ENCODE measurements around the gene FBXO17. TPM values are rescaled to one million over a fixed set of nuclear protein-coding genes. Genes with fewer than 3 reads are reported as not detected.
"Not testable (repeated sequence)": the region's sequence is repeated elsewhere in the genome, so short reads cannot be mapped to it uniquely, and the experiment has no call there.

The FBXO17 gene
- polyA plus RNA-seq, 2 donors: 5.4 to 6.1 TPM

DNA sequence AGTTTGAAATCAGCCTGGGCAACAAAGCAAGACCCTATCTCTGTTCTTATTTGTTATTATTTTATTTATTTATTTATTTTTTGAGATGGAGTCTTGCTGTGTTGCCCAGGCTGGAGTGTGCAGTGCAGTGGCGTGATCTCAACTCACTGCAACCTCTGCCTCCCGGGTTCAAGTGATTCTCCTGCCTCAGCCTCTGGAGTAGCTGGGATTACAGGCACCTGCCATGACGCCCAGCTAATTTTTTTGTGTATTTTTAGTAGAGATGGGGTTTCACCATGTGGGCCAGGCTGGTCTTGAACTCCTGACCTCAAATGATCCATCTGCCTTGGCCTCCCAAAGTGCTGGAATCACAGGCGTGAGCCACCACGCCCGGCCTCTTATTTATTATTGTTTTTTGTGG lies 12.2 kb upstream of the FBXO17 start:
- not testable (repeated sequence) for H3K27ac ChIP-seq (ENCODE audit: low read depth in 2 of 2, low read length in 1 of 2); H3K36me3 ChIP-seq (ENCODE audit: control insufficient read depth in 2 of 2, insufficient read depth in 2 of 2, low read length in 1 of 2); H3K27me3 ChIP-seq (ENCODE audit: control insufficient read depth in 1 of 2, insufficient read depth in 2 of 2, low read length in 2 of 2); H3K4me1 ChIP-seq (ENCODE audit: control insufficient read depth in 2 of 2, insufficient read depth in 2 of 2, low read length in 1 of 2); H3K9me3 ChIP-seq (ENCODE audit: control insufficient read depth in 2 of 2, insufficient read depth in 1 of 2, low read depth in 1 of 2, low read length in 1 of 2); H3K4me3 ChIP-seq (ENCODE audit: low read depth in 1 of 2, low read length in 2 of 2)
- 86% methylated on average over 6 of the region's 6 CpGs for WGBS, 2 donors

DNA sequence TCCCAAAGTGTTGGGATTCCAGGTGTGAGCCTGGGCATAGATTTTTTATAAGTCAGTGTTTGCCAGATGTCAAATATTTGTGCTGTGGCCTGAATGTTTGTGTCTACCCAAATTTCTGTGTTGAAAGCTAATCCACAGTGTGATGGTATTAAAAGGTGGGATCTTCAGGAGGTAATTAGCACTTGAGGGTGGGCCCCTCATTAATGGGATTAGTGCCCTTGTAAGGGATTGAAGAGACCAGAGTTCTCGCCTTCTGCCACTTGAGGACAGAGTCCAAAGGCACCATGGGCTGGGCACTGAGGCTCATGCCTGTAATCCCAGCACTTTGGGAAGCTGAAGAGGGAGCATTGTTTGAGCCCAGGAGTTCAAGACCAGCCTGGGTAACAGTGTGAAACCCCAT lies 9.7 kb upstream of the FBXO17 start:
- Histone ChIP-seq H3K27ac (ENCODE audit: low read depth in 2 of 2, low read length in 1 of 2) (no peak overlapping the region), H3K4me3 (ENCODE audit: low read depth in 1 of 2, low read length in 2 of 2) (no peak overlapping the region), H3K4me1 (ENCODE audit: control insufficient read depth in 2 of 2, insufficient read depth in 2 of 2, low read length in 1 of 2) (no peaks in the 10 kb centered on the region), H3K36me3 (ENCODE audit: control insufficient read depth in 2 of 2, insufficient read depth in 2 of 2, low read length in 1 of 2) (no peaks in the 10 kb centered on the region), H3K27me3 (ENCODE audit: control insufficient read depth in 1 of 2, insufficient read depth in 2 of 2, low read length in 2 of 2) (no peaks in the 10 kb centered on the region), H3K9me3 (ENCODE audit: control insufficient read depth in 2 of 2, insufficient read depth in 1 of 2, low read depth in 1 of 2, low read length in 1 of 2) (peaks cover 3 to 5% of the 10 kb centered on the region in 2 donors)
- WGBS, 2 donors: 91 to 96% methylated on average over 1 of the region's 1 CpG

DNA sequence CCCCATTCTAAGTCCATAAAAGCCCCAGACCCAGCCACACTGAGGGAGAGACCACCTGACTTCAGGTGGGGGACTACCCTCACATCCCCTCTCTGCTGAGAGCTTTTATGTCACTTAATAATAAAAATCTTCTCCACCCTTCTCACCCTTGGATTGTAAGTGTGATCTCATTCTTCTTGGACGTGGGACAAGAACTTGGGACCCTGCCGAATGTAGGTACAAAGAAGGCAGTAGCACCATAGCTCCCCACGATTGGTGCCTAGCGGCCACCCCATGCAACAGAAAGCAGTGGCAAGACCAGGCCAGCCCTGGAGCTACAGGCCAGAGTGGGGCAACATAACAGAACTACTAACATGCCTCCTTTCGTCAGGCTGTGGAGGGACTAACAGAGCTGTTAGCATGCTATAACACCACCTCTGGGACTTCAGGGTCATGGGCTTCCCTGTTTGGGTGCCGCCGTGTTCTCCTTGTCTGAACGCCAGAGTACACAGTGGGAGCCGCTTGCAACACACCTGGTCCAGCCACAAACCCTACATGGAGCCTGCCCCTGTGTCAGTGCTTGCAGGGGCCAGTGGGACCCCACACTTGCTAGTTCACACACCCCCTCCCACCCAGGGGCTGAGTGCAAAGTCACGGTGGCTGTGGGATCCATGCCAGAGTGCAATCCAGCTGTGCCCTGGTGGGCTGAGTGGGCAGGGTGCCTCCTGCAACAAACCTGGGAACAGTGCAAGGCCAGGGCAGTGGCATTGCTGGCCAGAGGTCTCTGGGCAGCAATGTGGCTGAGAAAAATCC lies 5.2 kb upstream of the FBXO17 start:
- no peak overlapping the region for H3K27ac ChIP-seq (ENCODE audit: low read depth in 2 of 2, low read length in 1 of 2)
- no peaks in the 10 kb centered on the region for H3K36me3 ChIP-seq (ENCODE audit: control insufficient read depth in 2 of 2, insufficient read depth in 2 of 2, low read length in 1 of 2)
- H3K4me1 ChIP-seq (ENCODE audit: control insufficient read depth in 2 of 2, insufficient read depth in 2 of 2, low read length in 1 of 2): peaks cover 0 to 5% of the 10 kb centered on the region in 2 donors
- no peaks in the 10 kb centered on the region for H3K27me3 ChIP-seq (ENCODE audit: control insufficient read depth in 1 of 2, insufficient read depth in 2 of 2, low read length in 2 of 2)
- H3K4me3 ChIP-seq (ENCODE audit: low read depth in 1 of 2, low read length in 2 of 2): no peak overlapping the region
- H3K9me3 ChIP-seq (ENCODE audit: control insufficient read depth in 2 of 2, insufficient read depth in 1 of 2, low read depth in 1 of 2, low read length in 1 of 2): peaks cover 3 to 5% of the 10 kb centered on the region in 2 donors
- 92 to 94% methylated on average over 10 of the region's 10 CpGs for WGBS, 2 donors

DNA sequence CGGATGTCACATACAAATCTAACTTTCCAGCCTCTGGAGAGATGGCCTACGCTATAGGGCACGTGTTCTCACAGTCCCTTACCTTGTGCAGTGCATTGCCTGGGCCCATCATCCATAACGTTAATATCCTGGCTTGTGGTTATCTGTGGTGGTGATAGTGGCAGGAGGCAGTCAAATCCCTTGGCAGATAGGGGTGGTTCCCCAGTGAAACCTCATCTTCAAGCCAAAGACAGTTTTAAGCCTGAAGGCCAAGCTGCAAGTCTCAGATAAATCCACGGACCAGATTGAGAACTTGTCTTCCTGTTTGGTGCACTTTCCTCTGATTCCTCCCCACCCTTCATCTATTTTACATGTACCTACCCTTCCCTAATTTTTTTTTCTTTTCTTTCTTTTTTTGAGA lies 4.3 kb upstream of the FBXO17 start:
- H3K4me1 ChIP-seq (ENCODE audit: control insufficient read depth in 2 of 2, insufficient read depth in 2 of 2, low read length in 1 of 2): peaks cover 0 to 5% of the 10 kb centered on the region in 2 donors
- H3K27me3 ChIP-seq (ENCODE audit: control insufficient read depth in 1 of 2, insufficient read depth in 2 of 2, low read length in 2 of 2): no peaks in the 10 kb centered on the region
- H3K9me3 ChIP-seq (ENCODE audit: control insufficient read depth in 2 of 2, insufficient read depth in 1 of 2, low read depth in 1 of 2, low read length in 1 of 2): peaks cover under 1 to 5% of the 10 kb centered on the region in 2 donors
- no peak overlapping the region for H3K4me3 ChIP-seq (ENCODE audit: low read depth in 1 of 2, low read length in 2 of 2)
- H3K36me3 ChIP-seq (ENCODE audit: control insufficient read depth in 2 of 2, insufficient read depth in 2 of 2, low read length in 1 of 2): no peaks in the 10 kb centered on the region
- 71 to 81% methylated on average over 5 of the region's 5 CpGs for WGBS, 2 donors
- H3K27ac ChIP-seq (ENCODE audit: low read depth in 2 of 2, low read length in 1 of 2): no peak overlapping the region

DNA sequence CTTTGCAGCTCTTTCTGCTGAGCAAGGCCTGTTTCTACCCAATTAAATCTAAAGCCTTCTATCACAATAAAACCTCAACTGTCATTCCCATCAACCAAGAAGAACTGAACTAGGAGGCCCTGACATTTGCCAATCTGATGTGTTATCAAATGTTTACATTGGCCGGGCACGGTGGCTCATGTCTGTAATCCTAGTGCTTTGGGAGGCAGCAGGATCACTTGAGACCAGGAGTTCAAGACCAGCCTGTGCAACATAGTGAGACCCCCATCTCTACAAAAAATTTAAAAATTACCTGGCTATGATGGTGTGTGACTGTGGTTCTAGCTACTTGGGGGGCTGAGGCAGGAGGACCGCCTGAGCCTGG lies 2.8 kb upstream of the FBXO17 start:
- H3K4me3 ChIP-seq (ENCODE audit: low read depth in 1 of 2, low read length in 2 of 2): no peak overlapping the region

DNA sequence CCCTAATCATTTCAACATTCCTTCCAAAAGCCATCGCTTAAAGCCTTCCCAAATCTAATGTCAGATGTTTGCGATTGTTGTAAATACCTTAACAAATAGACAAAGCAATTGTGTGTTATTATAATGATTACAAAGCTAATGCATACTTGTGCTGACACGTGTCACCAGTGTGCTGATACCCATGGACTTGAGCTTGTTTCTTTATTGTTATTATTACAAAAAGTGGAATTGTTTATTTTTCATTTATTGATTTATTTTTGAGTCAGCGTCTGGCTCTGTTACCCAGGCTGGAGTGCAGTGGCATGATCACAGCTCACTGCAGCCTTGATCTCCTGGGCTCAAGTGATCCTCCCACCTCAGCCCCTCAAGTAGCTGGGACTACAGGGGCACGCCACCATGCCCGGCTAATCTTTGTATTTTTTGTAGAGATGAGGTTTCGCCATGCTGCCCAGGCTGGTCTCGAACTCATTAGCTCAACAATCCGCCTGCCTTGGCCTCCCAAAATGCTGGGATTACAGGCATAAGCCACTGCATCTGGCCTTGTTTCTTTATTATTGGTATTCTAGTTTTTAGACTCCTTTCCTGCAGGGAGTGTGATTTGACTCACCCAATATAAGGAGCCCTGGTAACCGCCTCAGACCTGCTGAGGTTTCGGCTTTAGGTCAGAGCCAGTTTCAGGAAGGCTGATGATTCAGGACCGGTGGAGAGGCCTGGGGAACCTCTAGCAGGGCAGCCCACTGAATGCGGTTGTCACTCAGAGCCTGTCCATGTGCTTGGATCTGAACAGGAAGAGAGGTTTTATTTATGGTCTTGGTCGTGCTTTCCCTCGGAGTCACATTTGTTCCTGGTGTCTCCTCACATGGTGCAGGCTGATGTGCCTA lies 2.1 kb upstream of the FBXO17 start:
- Histone ChIP-seq H3K4me1 (ENCODE audit: control insufficient read depth in 2 of 2, insufficient read depth in 2 of 2, low read length in 1 of 2) (peaks cover 0 to 5% of the 10 kb centered on the region in 2 donors), H3K27ac (ENCODE audit: low read depth in 2 of 2, low read length in 1 of 2) (no peak overlapping the region), H3K27me3 (ENCODE audit: control insufficient read depth in 1 of 2, insufficient read depth in 2 of 2, low read length in 2 of 2) (no peaks in the 10 kb centered on the region), H3K4me3 (ENCODE audit: low read depth in 1 of 2, low read length in 2 of 2) (no peak overlapping the region), H3K36me3 (ENCODE audit: control insufficient read depth in 2 of 2, insufficient read depth in 2 of 2, low read length in 1 of 2) (no peaks in the 10 kb centered on the region), H3K9me3 (ENCODE audit: control insufficient read depth in 2 of 2, insufficient read depth in 1 of 2, low read depth in 1 of 2, low read length in 1 of 2) (peaks cover 0 to 5% of the 10 kb centered on the region in 2 donors)
- 78 to 79% methylated on average over 15 of the region's 15 CpGs for WGBS, 2 donors

More for the DNA sequence above, 2.8 kb upstream of the FBXO17 start:
- Histone ChIP-seq H3K36me3 (ENCODE audit: control insufficient read depth in 2 of 2, insufficient read depth in 2 of 2, low read length in 1 of 2) (no peaks in the 10 kb centered on the region), H3K4me1 (ENCODE audit: control insufficient read depth in 2 of 2, insufficient read depth in 2 of 2, low read length in 1 of 2) (peaks cover 0 to 5% of the 10 kb centered on the region in 2 donors), H3K27ac (ENCODE audit: low read depth in 2 of 2, low read length in 1 of 2) (no peak overlapping the region), H3K27me3 (ENCODE audit: control insufficient read depth in 1 of 2, insufficient read depth in 2 of 2, low read length in 2 of 2) (no peaks in the 10 kb centered on the region), H3K9me3 (ENCODE audit: control insufficient read depth in 2 of 2, insufficient read depth in 1 of 2, low read depth in 1 of 2, low read length in 1 of 2) (peaks cover 0 to 5% of the 10 kb centered on the region in 2 donors)
- 70 to 80% methylated on average over 3 of the region's 3 CpGs for WGBS, 2 donors

DNA sequence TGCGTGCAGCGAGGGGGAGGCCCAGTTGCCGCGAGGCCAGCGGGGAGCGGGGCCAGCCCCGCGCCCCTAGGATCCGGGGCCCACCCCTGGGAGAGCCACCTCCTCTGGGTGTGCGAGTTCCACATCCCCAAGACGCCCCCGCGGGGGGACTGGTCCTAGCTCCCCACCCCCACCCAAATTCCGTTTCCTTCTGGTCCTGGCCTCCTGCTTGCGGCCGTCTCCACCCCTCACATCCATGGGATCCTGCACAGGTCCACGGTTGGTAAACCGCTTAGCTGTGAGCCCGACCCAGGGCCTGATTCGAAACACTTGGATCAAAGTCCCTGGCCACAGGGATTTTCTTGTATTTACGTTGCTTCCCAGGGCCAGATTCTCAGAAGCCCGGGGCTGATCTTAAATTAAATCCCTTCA lies 324 bp upstream of the FBXO17 start:
- H3K4me3 ChIP-seq (ENCODE audit: low read depth in 1 of 2, low read length in 2 of 2): peak overlapping the region; percentile 29 to 57
- no peaks in the 10 kb centered on the region for H3K36me3 ChIP-seq (ENCODE audit: control insufficient read depth in 2 of 2, insufficient read depth in 2 of 2, low read length in 1 of 2)
- H3K27ac ChIP-seq (ENCODE audit: low read depth in 2 of 2, low read length in 1 of 2): peak overlapping the region; percentile 80 to 82
- H3K9me3 ChIP-seq (ENCODE audit: control insufficient read depth in 2 of 2, insufficient read depth in 1 of 2, low read depth in 1 of 2, low read length in 1 of 2): peaks cover 0 to 3% of the 10 kb centered on the region in 2 donors
- WGBS, 2 donors: 3 to 9% methylated on average over 13 to 22 of the region's 22 CpGs
- H3K4me1 ChIP-seq (ENCODE audit: control insufficient read depth in 2 of 2, insufficient read depth in 2 of 2, low read length in 1 of 2): peaks cover 0 to 5% of the 10 kb centered on the region in 2 donors
- H3K27me3 ChIP-seq (ENCODE audit: control insufficient read depth in 1 of 2, insufficient read depth in 2 of 2, low read length in 2 of 2): no peaks in the 10 kb centered on the region

DNA sequence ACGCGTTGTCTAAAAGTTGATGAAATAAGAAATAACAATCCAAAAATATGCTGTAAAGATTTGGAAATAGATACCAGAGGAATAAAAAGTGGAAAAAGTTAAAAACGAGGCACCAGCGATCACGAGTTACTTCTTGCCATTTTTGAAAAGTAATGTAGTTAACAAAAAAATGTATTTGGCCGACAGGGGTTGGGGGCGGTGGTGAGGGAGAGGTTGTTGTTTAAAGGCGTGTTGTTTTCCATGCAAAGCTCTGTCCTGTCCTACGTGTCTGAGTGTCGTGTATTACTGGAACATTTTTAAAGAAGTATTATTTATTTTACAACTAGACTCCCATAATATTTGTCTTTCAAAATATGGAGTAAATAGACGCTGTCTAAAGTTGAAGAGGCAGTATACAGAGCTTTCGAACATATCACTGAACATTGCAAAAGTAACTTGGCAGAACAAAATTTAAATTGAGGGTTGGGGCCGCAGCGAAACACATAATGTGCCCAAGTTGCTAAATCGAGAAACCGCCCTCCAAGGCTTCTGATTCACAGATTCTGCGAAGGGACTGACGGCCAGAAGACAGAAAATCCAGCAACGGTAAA lies 823 bp downstream of the FBXO17 start:
- no peaks in the 10 kb centered on the region for H3K27me3 ChIP-seq (ENCODE audit: control insufficient read depth in 1 of 2, insufficient read depth in 2 of 2, low read length in 2 of 2)
- peak overlapping the region; percentile 76 to 80 for H3K27ac ChIP-seq (ENCODE audit: low read depth in 2 of 2, low read length in 1 of 2)
- H3K4me1 ChIP-seq (ENCODE audit: control insufficient read depth in 2 of 2, insufficient read depth in 2 of 2, low read length in 1 of 2): peaks cover 0 to 5% of the 10 kb centered on the region in 2 donors
- H3K4me3 ChIP-seq (ENCODE audit: low read depth in 1 of 2, low read length in 2 of 2): peak overlapping the region; percentile 53 to 57
- WGBS, 2 donors: 23 to 28% methylated on average over 19 of the region's 19 CpGs
- H3K36me3 ChIP-seq (ENCODE audit: control insufficient read depth in 2 of 2, insufficient read depth in 2 of 2, low read length in 1 of 2): no peaks in the 10 kb centered on the region
- H3K9me3 ChIP-seq (ENCODE audit: control insufficient read depth in 2 of 2, insufficient read depth in 1 of 2, low read depth in 1 of 2, low read length in 1 of 2): no peaks in the 10 kb centered on the region

DNA sequence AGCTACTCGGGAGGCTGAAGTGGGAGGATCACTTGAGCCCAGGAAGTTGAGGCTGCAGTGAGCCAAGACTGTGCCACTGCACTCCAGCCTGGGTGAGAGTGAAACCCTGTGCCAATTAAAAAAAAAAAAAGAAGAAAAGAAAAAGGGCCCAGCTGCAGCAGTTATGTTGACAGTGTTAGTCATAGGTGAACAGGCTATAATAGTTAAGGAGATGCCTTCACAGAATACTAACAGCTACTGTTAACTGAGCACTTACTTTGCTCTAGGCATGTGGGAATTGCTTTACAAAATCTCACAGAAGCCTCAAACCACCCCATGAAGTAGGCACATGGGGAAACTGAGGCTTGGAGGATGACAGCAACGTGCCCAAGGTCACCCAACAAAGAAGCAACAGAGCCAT lies 3.9 kb downstream of the FBXO17 start:
- H3K27me3 ChIP-seq (ENCODE audit: control insufficient read depth in 1 of 2, insufficient read depth in 2 of 2, low read length in 2 of 2): no peaks in the 10 kb centered on the region
- peaks cover 0 to 5% of the 10 kb centered on the region in 2 donors for H3K4me1 ChIP-seq (ENCODE audit: control insufficient read depth in 2 of 2, insufficient read depth in 2 of 2, low read length in 1 of 2)
- H3K36me3 ChIP-seq (ENCODE audit: control insufficient read depth in 2 of 2, insufficient read depth in 2 of 2, low read length in 1 of 2): no peaks in the 10 kb centered on the region
- no peak overlapping the region for H3K27ac ChIP-seq (ENCODE audit: low read depth in 2 of 2, low read length in 1 of 2)
- no peaks in the 10 kb centered on the region for H3K9me3 ChIP-seq (ENCODE audit: control insufficient read depth in 2 of 2, insufficient read depth in 1 of 2, low read depth in 1 of 2, low read length in 1 of 2)
- WGBS, 2 donors: 90 to 91% methylated on average over 2 of the region's 2 CpGs
- H3K4me3 ChIP-seq (ENCODE audit: low read depth in 1 of 2, low read length in 2 of 2): no peak overlapping the region

All from esophagus (tissue), 2 donors.